GM06990 (cell line): ENCODE data around the gene NPHP4.

Experiments
- DNase-seq: peaks from one replicate; pipeline ENCODE4 v3.0.0-alpha.2; 2011; ENCODE audit not compliant: insufficient read length; ENCODE audit errors: extremely low read depth
- H3K27me3 ChIP-seq: replicated peaks from 2 replicates; pipeline ENCODE4 v1.6.0; 2011; ENCODE audit warnings: low read length; ENCODE audit not compliant: control insufficient read depth, insufficient read depth
- H3K36me3 ChIP-seq: 2 replicates; pipeline ENCODE4 v1.5.1; 2011; ENCODE audit warnings: low read length; ENCODE audit not compliant: control insufficient read depth, insufficient read depth
- H3K4me3 ChIP-seq: replicated peaks from 2 replicates; pipeline ENCODE4 v1.5.1; 2011; ENCODE audit warnings: low read depth, mild to moderate bottlenecking, control low read depth, low read length
- TF ChIP-seq, protein P1 (sequence below): IDR thresholded peaks from 2 replicates; pipeline ENCODE4 v1.5.1; 2011; ENCODE audit warnings: low read length, control low read depth, mild to moderate bottlenecking, inconsistent platforms; ENCODE audit not compliant: insufficient read depth, poor library complexity, severe bottlenecking

NPHP4 gene

GRCh38 chr1:5819391-5820025, 172.7 kb downstream of the NPHP4 start:
- TF ChIP-seq, protein P1, sequence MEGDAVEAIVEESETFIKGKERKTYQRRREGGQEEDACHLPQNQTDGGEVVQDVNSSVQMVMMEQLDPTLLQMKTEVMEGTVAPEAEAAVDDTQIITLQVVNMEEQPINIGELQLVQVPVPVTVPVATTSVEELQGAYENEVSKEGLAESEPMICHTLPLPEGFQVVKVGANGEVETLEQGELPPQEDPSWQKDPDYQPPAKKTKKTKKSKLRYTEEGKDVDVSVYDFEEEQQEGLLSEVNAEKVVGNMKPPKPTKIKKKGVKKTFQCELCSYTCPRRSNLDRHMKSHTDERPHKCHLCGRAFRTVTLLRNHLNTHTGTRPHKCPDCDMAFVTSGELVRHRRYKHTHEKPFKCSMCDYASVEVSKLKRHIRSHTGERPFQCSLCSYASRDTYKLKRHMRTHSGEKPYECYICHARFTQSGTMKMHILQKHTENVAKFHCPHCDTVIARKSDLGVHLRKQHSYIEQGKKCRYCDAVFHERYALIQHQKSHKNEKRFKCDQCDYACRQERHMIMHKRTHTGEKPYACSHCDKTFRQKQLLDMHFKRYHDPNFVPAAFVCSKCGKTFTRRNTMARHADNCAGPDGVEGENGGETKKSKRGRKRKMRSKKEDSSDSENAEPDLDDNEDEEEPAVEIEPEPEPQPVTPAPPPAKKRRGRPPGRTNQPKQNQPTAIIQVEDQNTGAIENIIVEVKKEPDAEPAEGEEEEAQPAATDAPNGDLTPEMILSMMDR, result no peak
- no peak for DNase-seq
- no peak overlapping the region for H3K4me3 ChIP-seq
- H3K27me3 ChIP-seq, result no peaks in the 10 kb centered on the region; the same call in 1 of the 2 replicates
- no peaks in the 10 kb centered on the region for H3K36me3 ChIP-seq

- TF ChIP-seq, protein P1, result no peak
- Histone ChIP-seq H3K4me3 (no peak overlapping the region), H3K27me3 (no peaks in the 10 kb centered on the region; the same call in 1 of the 2 replicates), H3K36me3 (no peaks in the 10 kb centered on the region)
- DNase-seq, result no peak
These were observed 173.5 kb downstream of the NPHP4 start for GRCh38 chr1:5818755-5819154.

- TF ChIP-seq, protein P1, result no peak
- Histone ChIP-seq H3K4me3 (no peak overlapping the region), H3K36me3 (no peaks in the 10 kb centered on the region), H3K27me3 (no peaks in the 10 kb centered on the region; the same call in 1 of the 2 replicates)
- DNase-seq, result no peak
These were observed 176.5 kb downstream of the NPHP4 start for GRCh38 chr1:5815716-5816115.

DNA sequence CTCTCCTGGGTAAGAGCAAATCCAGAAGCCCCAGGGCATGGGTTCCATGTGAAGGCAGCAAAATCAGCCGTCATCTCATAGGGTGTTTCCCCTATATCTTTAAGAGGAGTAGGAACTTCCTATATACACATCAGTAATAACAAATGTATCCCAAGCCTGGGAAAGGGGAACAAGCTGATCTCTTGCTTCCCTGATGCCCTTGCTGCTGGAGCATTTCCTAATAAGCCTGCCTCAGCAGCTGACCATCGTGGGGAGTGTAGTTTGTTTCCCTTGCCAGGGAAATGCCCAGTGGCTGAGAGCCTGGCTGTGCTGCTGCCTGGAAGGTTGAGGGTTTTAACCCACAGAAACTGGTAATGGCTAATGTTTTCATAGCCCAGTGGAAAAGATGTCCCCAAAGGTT, 177.0 kb downstream of the NPHP4 start:
- DNase-seq, result no peak
- Histone ChIP-seq H3K36me3 (no peaks in the 10 kb centered on the region), H3K4me3 (no peak overlapping the region), H3K27me3 (no peaks in the 10 kb centered on the region)
- TF ChIP-seq, protein P1, result no peak

DNA sequence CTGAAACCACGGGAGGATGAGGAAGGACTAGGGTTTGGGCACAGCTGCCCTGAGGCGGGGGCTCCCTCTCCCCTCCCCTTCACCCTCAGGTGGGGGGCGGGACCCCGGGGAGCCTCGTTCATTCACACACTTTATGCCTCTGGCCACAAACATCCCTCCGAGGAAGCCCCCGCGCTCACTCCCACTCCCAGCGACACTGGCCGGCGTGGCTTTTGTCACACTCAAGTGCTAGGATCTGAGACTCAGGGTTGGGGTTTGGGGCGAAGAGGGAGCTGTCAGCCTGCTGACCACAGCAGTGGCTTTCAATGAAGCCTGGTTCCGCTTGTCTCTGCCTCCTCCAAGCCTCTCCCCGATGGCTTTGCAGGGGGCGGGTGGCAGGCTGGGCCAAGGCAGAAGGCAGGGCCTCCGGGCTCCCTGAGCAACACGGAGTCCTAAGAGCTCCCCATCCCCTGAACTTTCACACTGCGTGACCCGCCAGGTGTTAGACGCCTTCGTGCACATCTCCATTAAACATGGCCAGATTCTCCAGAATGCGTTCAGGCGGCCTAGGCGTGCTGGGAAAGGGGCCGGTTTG, 178.1 kb downstream of the NPHP4 start:
- Histone ChIP-seq H3K36me3 (no peaks in the 10 kb centered on the region), H3K27me3 (no peaks in the 10 kb centered on the region), H3K4me3 (no peak overlapping the region)
- DNase-seq, result no peak
- TF ChIP-seq, protein P1, result no peak
